ENCODE data around the gene ITGA5. TPM values are rescaled to one million over a fixed set of nuclear protein-coding genes. Genes with fewer than 3 reads are reported as not detected.

The ITGA5 gene
- total RNA-seq, 1 experiment from 2014 or later, result 8.0 TPM

GRCh38 chr12:54448344-54448743 lies 29.3 kb upstream of the ITGA5 start:
- CTCF ChIA-PET, result no interaction called here
- Mint-ChIP-seq H3K27ac (ENCODE audit: unreplicated experiment) (no peak overlapping the region), H3K9me3 (ENCODE audit: low read depth, unreplicated experiment) (no peaks in the 10 kb centered on the region), H3K4me3 (ENCODE audit: low read depth, unreplicated experiment) (no peak overlapping the region), H3K36me3 (ENCODE audit: insufficient read depth, unreplicated experiment) (no peaks in the 10 kb centered on the region), H3K27me3 (ENCODE audit: unreplicated experiment) (peaks cover 13% of the 10 kb centered on the region), H3K4me1 (ENCODE audit: low read depth, unreplicated experiment) (no peaks in the 10 kb centered on the region)
- BruUV-seq (replicated peaks), result no TSS peak
- intact Hi-C loops (cut with micrococcal nuclease; ENCODE audit: unreplicated experiment), result no loop called here
- no peak for TF ChIP-seq CTCF (IDR thresholded peaks at IDR 0.05; ENCODE audit: unreplicated experiment)
- no peak for DNase-seq

GRCh38 chr12:54447917-54448316 lies 28.9 kb upstream of the ITGA5 start:
- no peak for TF ChIP-seq CTCF (IDR thresholded peaks at IDR 0.05; ENCODE audit: unreplicated experiment)
- H3K27me3 Mint-ChIP-seq (ENCODE audit: unreplicated experiment), result peaks cover 15% of the 10 kb centered on the region
- DNase-seq, result no peak
- H3K27ac Mint-ChIP-seq (ENCODE audit: unreplicated experiment), result no peak overlapping the region
- H3K36me3 Mint-ChIP-seq (ENCODE audit: insufficient read depth, unreplicated experiment), result no peaks in the 10 kb centered on the region
- H3K4me3 Mint-ChIP-seq (ENCODE audit: low read depth, unreplicated experiment), result no peak overlapping the region
- intact Hi-C loops (cut with micrococcal nuclease; ENCODE audit: unreplicated experiment), result no loop called here
- CTCF ChIA-PET, result interaction anchor here (2.4 kb wide), 1 partner anchor 48 kb away, joined by 8 read pairs; no protein-coding TSS in a partner anchor
- H3K4me1 Mint-ChIP-seq (ENCODE audit: low read depth, unreplicated experiment), result no peaks in the 10 kb centered on the region
- no TSS peak for BruUV-seq (replicated peaks)
- H3K9me3 Mint-ChIP-seq (ENCODE audit: low read depth, unreplicated experiment), result no peaks in the 10 kb centered on the region

GRCh38 chr12:54444206-54444605 lies 25.1 kb upstream of the ITGA5 start:
- Mint-ChIP-seq H3K9me3 (ENCODE audit: low read depth, unreplicated experiment) (no peaks in the 10 kb centered on the region), H3K4me3 (ENCODE audit: low read depth, unreplicated experiment) (no peak overlapping the region), H3K36me3 (ENCODE audit: insufficient read depth, unreplicated experiment) (no peaks in the 10 kb centered on the region), H3K4me1 (ENCODE audit: low read depth, unreplicated experiment) (no peaks in the 10 kb centered on the region), H3K27me3 (ENCODE audit: unreplicated experiment) (peaks cover 45% of the 10 kb centered on the region), H3K27ac (ENCODE audit: unreplicated experiment) (no peak overlapping the region)
- CTCF ChIA-PET, result interaction anchor here (0.7 to 1.2 kb wide), 2 partner anchors 44 to 104 kb away, joined by 5 read pairs; no protein-coding TSS in a partner anchor
- intact Hi-C loops (cut with micrococcal nuclease; ENCODE audit: unreplicated experiment), result no loop called here
- no peak for DNase-seq
- no TSS peak for BruUV-seq (replicated peaks)
- no peak for TF ChIP-seq CTCF (IDR thresholded peaks at IDR 0.05; ENCODE audit: unreplicated experiment)

GRCh38 chr12:54443446-54443845 lies 24.4 kb upstream of the ITGA5 start:
- H3K27me3 Mint-ChIP-seq (ENCODE audit: unreplicated experiment), result peaks cover 46% of the 10 kb centered on the region
- CTCF ChIA-PET, result interaction anchor here (1.2 to 1.3 kb wide), 2 partner anchors 44 kb away, joined by 5 to 8 read pairs; no protein-coding TSS in a partner anchor
- H3K4me1 Mint-ChIP-seq (ENCODE audit: low read depth, unreplicated experiment), result no peaks in the 10 kb centered on the region
- no peak for TF ChIP-seq CTCF (IDR thresholded peaks at IDR 0.05; ENCODE audit: unreplicated experiment)
- intact Hi-C loops (cut with micrococcal nuclease; ENCODE audit: unreplicated experiment), result no loop called here
- no peak overlapping the region for H3K4me3 Mint-ChIP-seq (ENCODE audit: low read depth, unreplicated experiment)
- no peak overlapping the region for H3K27ac Mint-ChIP-seq (ENCODE audit: unreplicated experiment)
- no peak for DNase-seq
- H3K9me3 Mint-ChIP-seq (ENCODE audit: low read depth, unreplicated experiment), result no peaks in the 10 kb centered on the region
- no TSS peak for BruUV-seq (replicated peaks)
- H3K36me3 Mint-ChIP-seq (ENCODE audit: insufficient read depth, unreplicated experiment), result no peaks in the 10 kb centered on the region
